Measurements from ENCODE around the gene DCUN1D3. TPM values are rescaled to one million over a fixed set of nuclear protein-coding genes. Genes with fewer than 3 reads are reported as not detected.

The DCUN1D3 gene
- total and polyA plus RNA-seq, 2 donors (not counting 3 experiments of a cell fraction or from before 2014, with no cell fraction given) = 10.4 to 35.0 TPM

- Histone ChIP-seq H3K27ac (ENCODE audit: insufficient read depth, low read depth, low read length) (no peak overlapping the region), H3K36me3 (ENCODE audit: control insufficient read depth in 2 of 2, extremely low read depth in 1 of 2, insufficient read depth in 2 of 2, low read length in 2 of 2) (peaks cover 0 to 6% of the 10 kb centered on the region in 2 experiments), H3K79me2 (ENCODE audit: control insufficient read depth, insufficient read depth, low read length) (no peaks in the 10 kb centered on the region), H3K4me2 (ENCODE audit: insufficient read depth, low read length) (no peak overlapping the region), H4K20me1 (replicated peaks; ENCODE audit: control insufficient read depth, extremely low read depth, insufficient read depth, low read length) (no peaks in the 10 kb centered on the region), H3K4me3 (replicated peaks in 1 of 3; ENCODE audit: insufficient read depth in 1 of 3, low read depth in 1 of 3, low read length in 3 of 3) (no peak overlapping the region), H3K9me3 (replicated peaks; ENCODE audit: control insufficient read depth, insufficient read depth, low read length) (no peaks in the 10 kb centered on the region), H2AFZ (ENCODE audit: low read depth, low read length) (no peak overlapping the region), H3K4me1 (ENCODE audit: control insufficient read depth, extremely low read depth, insufficient read depth, low read length) (peaks cover 2% of the 10 kb centered on the region), H3K9ac (replicated peaks; ENCODE audit: extremely low read depth, insufficient read depth, low read length) (no peak overlapping the region), H3K27me3 (ENCODE audit: control insufficient read depth in 2 of 2, insufficient read depth in 2 of 2, low read length in 2 of 2) (no peaks in the 10 kb centered on the region), H3K9me1 (replicated peaks; ENCODE audit: control insufficient read depth, extremely low read depth, insufficient read depth, low read length) (no peaks in the 10 kb centered on the region)
- BruUV-seq (replicated peaks) = no TSS peak
- FAIRE-seq (no peak), DNase-seq (ENCODE audit: low read depth, low spot score) (no peak)
- TF ChIP-seq JUN (IDR thresholded peaks at IDR 0.05; ENCODE audit: borderline replicate concordance, insufficient read depth, insufficient read length, low read depth) = no peak
- dilution Hi-C loops (cut with MboI; ENCODE audit: extremely low pct_ligation_motif_present, low sequenced_read_pairs) (no loop called here), intact Hi-C loops (cut with micrococcal nuclease) (no loop called here)
- POLR2A ChIA-PET = no interaction called here
- CTCF ChIA-PET = no interaction called here
These were observed 60.7 kb downstream of the DCUN1D3 start for GRCh38 chr16:20839504-20839903.

GRCh38 chr16:20838240-20838639, 61.9 kb downstream of the DCUN1D3 start:
- no peak overlapping the region for H3K4me2 ChIP-seq (ENCODE audit: insufficient read depth, low read length)
- H4K20me1 ChIP-seq (replicated peaks; ENCODE audit: control insufficient read depth, extremely low read depth, insufficient read depth, low read length) = no peaks in the 10 kb centered on the region
- no peak overlapping the region for H3K9ac ChIP-seq (replicated peaks; ENCODE audit: extremely low read depth, insufficient read depth, low read length)
- H3K36me3 ChIP-seq (ENCODE audit: control insufficient read depth in 2 of 2, extremely low read depth in 1 of 2, insufficient read depth in 2 of 2, low read length in 2 of 2) = peaks cover 0 to 6% of the 10 kb centered on the region in 2 experiments
- CTCF ChIA-PET = interaction anchor here (1.1 kb wide), 1 partner anchor 23 kb away, joined by 3 read pairs; no protein-coding TSS in a partner anchor
- H3K4me1 ChIP-seq (ENCODE audit: control insufficient read depth, extremely low read depth, insufficient read depth, low read length) = no peaks in the 10 kb centered on the region
- dilution Hi-C loops (cut with MboI; ENCODE audit: extremely low pct_ligation_motif_present, low sequenced_read_pairs) = no loop called here
- no peaks in the 10 kb centered on the region for H3K79me2 ChIP-seq (ENCODE audit: control insufficient read depth, insufficient read depth, low read length)
- intact Hi-C loops (cut with micrococcal nuclease) = no loop called here
- TF ChIP-seq GATA2 (IDR thresholded peaks at IDR 0.05; ENCODE audit: insufficient read depth, insufficient read length, low read depth, low read length) (no peak), CTCF (IDR thresholded peaks at IDR 0.05; ENCODE audit: extremely low read depth in 1 of 2, insufficient read depth in 1 of 2, low read depth in 1 of 2, low read length in 2 of 2) (no peak), JUN (IDR thresholded peaks at IDR 0.05; ENCODE audit: borderline replicate concordance, insufficient read depth, insufficient read length, low read depth) (no peak), MYC (IDR thresholded peaks at IDR 0.05; ENCODE audit: low read depth, low read length) (no peak), POLR2A (IDR thresholded peaks at IDR 0.05; ENCODE audit: low read depth, low read length) (no peak), POLR2AphosphoS5 (IDR thresholded peaks at IDR 0.05; ENCODE audit: insufficient read depth, low read depth, low read length) (no peak)
- H2AFZ ChIP-seq (ENCODE audit: low read depth, low read length) = no peak overlapping the region
- POLR2A ChIA-PET = no interaction called here
- FAIRE-seq = no peak
- no peak overlapping the region for H3K27ac ChIP-seq (ENCODE audit: insufficient read depth, low read depth, low read length)
- H3K9me3 ChIP-seq (replicated peaks; ENCODE audit: control insufficient read depth, insufficient read depth, low read length) = no peaks in the 10 kb centered on the region
- no peak overlapping the region for H3K4me3 ChIP-seq (replicated peaks in 1 of 3; ENCODE audit: insufficient read depth in 1 of 3, low read depth in 1 of 3, low read length in 3 of 3)
- no TSS peak for BruUV-seq (replicated peaks)
- H3K9me1 ChIP-seq (replicated peaks; ENCODE audit: control insufficient read depth, extremely low read depth, insufficient read depth, low read length) = no peaks in the 10 kb centered on the region
- DNase-seq (ENCODE audit: low read depth, low spot score) = no peak
- no peaks in the 10 kb centered on the region for H3K27me3 ChIP-seq (ENCODE audit: control insufficient read depth in 2 of 2, insufficient read depth in 2 of 2, low read length in 2 of 2)

All from endothelial cell of umbilical vein (primary cell).